ENCODE measurements around the gene TBL1X. TPM values are rescaled to one million over a fixed set of nuclear protein-coding genes. Genes with fewer than 3 reads are reported as not detected.

TBL1X gene
- total RNA-seq, 1 donor = 30.7 TPM

- TF ChIP-seq, protein P1, sequence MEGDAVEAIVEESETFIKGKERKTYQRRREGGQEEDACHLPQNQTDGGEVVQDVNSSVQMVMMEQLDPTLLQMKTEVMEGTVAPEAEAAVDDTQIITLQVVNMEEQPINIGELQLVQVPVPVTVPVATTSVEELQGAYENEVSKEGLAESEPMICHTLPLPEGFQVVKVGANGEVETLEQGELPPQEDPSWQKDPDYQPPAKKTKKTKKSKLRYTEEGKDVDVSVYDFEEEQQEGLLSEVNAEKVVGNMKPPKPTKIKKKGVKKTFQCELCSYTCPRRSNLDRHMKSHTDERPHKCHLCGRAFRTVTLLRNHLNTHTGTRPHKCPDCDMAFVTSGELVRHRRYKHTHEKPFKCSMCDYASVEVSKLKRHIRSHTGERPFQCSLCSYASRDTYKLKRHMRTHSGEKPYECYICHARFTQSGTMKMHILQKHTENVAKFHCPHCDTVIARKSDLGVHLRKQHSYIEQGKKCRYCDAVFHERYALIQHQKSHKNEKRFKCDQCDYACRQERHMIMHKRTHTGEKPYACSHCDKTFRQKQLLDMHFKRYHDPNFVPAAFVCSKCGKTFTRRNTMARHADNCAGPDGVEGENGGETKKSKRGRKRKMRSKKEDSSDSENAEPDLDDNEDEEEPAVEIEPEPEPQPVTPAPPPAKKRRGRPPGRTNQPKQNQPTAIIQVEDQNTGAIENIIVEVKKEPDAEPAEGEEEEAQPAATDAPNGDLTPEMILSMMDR (IDR thresholded peaks at IDR 0.05; ENCODE audit: insufficient read depth, low read depth, low read length) = no peak
- no peak overlapping the region for H3K4me3 ChIP-seq (ENCODE audit: low read depth, low read length)
- peak; percentile 21 for DNase-seq (ENCODE audit: low read depth)
Observed at GRCh38 chrX:9610771-9611392, 146.0 kb downstream of the TBL1X start.

DNA sequence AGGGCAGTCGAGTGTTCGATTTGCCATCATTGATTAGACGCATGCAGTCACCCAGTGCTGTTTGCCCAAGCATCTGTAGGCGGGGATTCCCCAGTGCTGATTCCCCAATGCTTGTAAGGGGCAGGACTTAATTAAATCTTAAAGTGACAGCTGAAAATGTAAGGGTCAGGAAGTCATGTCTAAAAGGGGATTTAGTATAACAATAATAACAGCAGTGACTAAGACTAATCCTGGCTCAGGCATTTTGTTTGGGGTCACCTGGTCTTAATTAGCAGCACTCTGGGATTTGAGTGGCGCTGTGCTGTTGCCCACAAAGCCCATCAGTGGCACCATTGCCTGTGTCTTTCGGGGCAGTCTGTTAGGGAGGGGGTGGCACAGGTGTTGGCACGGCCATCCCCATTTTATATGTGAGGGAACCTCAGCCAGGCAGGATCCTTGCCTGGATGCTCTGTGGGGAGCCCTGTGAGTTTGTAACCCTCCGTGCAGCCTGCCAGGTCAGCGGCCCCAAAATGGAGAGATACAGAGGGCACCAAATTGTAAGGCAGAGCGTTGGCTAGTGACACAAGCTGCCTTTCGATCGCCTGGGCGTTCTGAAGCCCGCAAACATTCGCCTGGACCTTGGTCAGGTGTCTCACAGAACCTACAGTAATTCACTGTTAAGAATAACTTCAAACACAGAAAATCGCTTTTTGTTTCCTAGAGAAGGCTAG, 146.7 kb downstream of the TBL1X start:
- TF ChIP-seq, protein P1 (IDR thresholded peaks at IDR 0.05; ENCODE audit: insufficient read depth, low read depth, low read length) = no peak
- DNase-seq (ENCODE audit: low read depth) = no peak
- H3K4me3 ChIP-seq (ENCODE audit: low read depth, low read length) = no peak overlapping the region

DNA sequence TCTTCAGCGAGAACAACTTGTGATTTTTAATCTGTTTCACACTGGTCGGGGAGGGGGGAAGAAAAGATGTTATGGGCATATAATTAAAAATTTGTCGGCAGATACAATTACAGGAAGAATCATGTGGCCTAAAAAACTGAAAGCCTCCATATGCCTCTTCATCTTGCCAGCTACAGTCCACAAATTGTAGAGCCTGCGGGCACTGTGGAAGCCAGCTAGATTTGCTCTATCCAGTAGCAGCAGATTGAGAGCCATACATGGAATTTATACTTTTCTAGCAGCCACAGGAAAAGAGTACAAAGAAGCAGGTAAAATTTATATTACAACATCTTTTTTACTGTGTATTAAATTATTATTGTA, 147.3 kb downstream of the TBL1X start:
- TF ChIP-seq, protein P1 (IDR thresholded peaks at IDR 0.05; ENCODE audit: insufficient read depth, low read depth, low read length) = no peak
- H3K4me3 ChIP-seq (ENCODE audit: low read depth, low read length) = no peak overlapping the region
- DNase-seq (ENCODE audit: low read depth) = no peak

- TF ChIP-seq, protein P1 (IDR thresholded peaks at IDR 0.05; ENCODE audit: insufficient read depth, low read depth, low read length) = no peak
- peak; percentile 21 for DNase-seq (ENCODE audit: low read depth)
- H3K4me3 ChIP-seq (ENCODE audit: low read depth, low read length) = no peak overlapping the region
Observed at GRCh38 chrX:9614016-9614415, 149.2 kb downstream of the TBL1X start.

DNA sequence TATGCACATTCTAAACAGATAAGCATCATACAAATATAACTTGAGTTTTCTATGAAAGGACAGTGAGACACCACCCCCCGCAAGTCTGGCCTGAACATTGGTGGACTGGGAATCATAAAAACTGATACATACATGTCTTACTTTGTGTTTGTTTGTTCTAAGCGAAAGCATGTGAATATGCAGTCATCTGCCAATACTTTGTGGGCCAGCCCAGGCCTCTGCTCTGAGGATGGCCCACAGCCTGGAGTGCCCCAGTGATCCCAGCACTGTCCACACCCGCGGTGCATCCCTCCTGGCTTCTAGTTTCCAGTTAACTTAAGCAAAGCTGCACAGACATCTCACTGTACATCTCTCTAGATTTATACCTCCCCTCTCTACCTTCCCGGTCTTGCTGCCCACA, 154.3 kb downstream of the TBL1X start:
- no peak for DNase-seq (ENCODE audit: low read depth)
- TF ChIP-seq, protein P1 (IDR thresholded peaks at IDR 0.05; ENCODE audit: insufficient read depth, low read depth, low read length) = no peak
- H3K4me3 ChIP-seq (ENCODE audit: low read depth, low read length) = no peak overlapping the region

DNA sequence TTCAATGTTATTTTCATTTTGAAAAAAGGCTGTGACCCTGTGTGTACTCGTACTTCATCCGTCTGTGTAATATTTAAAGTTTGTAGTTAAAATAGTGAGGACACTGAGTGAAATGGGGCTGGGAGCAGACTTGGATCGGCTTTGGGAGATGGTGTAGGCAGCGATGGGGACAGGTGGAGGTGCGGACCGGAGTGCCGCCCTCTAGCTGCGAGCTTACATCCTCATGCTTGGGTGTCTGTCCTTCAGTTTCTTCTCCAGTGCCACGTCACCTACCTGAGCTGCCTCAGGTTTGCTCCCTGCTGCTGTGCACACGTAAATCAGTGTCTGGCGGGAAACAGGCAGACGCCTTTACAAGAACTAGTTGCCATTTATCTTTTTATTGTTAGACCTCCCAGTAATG, 154.7 kb downstream of the TBL1X start:
- no peak overlapping the region for H3K4me3 ChIP-seq (ENCODE audit: low read depth, low read length)
- TF ChIP-seq, protein P1 (IDR thresholded peaks at IDR 0.05; ENCODE audit: insufficient read depth, low read depth, low read length) = no peak
- DNase-seq (ENCODE audit: low read depth) = no peak
